Stimulated activated CD8-positive, alpha-beta memory T cell treated with anti-CD3 and anti-CD28 coated beads, Interleukin-4, amount 100 ng/mL, for 48 hours (primary cell): ENCODE results near the gene ERC1.

ENCODE experiments used
- DNase-seq: peaks from one replicate; pipeline ENCODE4 v3.0.0-alpha.2; 2020

Gene ERC1

GRCh38 chr12:1369460-1369859 is 378.4 kb downstream of the ERC1 start:
- no peak for DNase-seq

- no peak for DNase-seq
These were observed 379.0 kb downstream of the ERC1 start for GRCh38 chr12:1369938-1370500.

GRCh38 chr12:1373901-1374735 is 383.1 kb downstream of the ERC1 start:
- DNase-seq, result no peak

GRCh38 chr12:1375323-1375722 is 384.3 kb downstream of the ERC1 start:
- DNase-seq, result no peak

GRCh38 chr12:1377117-1377516 is 386.1 kb downstream of the ERC1 start:
- DNase-seq, result no peak

GRCh38 chr12:1377681-1378080 is 386.7 kb downstream of the ERC1 start:
- no peak for DNase-seq

DNA sequence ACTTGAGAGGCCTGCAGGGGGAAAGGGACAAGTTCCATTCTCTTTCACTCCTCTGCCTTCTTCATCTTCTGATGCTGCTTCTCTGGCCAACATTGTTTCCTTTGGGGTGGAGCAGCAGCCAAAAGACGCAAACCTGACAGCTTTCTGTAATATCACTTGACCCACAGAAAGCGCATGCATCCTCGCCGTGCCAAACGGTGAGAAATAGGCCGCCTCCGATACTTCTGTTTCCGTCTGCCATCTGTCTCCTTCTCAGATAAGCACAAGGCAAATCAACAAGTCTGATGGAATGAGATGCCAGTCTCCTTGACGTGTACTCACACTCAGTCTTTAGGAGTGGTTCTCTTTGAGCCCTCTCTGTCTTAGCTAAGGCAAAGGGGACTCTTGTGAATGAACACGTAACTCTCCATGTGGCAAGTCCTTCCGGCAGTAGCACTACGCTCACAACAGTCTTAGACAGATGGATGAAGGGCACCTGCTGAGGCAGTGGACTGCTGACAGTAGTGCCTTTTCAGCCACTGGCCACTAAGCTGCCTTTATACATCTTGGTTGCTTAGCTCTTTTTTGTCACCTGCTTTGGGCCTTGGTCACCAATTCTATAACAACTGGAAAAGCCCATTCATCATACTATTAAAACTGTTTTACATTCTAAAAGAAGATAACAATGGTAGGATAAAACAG is 389.3 kb downstream of the ERC1 start:
- DNase-seq, result no peak

- DNase-seq, result no peak
These were observed 391.1 kb downstream of the ERC1 start for GRCh38 chr12:1382151-1382550.

DNA sequence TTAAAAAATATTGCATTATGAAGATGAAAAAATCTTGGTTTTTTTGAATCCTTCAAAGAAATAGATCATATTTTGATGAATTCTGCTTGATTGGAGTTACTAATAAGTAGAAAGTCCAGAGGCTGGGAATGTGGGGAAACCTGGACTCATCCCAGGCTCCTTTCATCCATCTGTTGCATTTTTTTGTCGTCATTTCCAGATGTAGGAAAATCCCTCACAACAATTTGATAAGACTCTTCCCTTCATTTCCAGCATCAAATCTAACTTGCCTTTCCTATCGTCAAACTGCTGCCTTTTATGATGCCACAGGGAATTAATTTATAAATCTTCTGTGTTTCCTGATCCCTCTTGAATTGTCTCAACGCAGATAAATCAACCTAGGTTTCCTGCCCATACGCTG is 391.8 kb downstream of the ERC1 start:
- no peak for DNase-seq

GRCh38 chr12:1383758-1384157 is 392.7 kb downstream of the ERC1 start:
- DNase-seq, result no peak

DNA sequence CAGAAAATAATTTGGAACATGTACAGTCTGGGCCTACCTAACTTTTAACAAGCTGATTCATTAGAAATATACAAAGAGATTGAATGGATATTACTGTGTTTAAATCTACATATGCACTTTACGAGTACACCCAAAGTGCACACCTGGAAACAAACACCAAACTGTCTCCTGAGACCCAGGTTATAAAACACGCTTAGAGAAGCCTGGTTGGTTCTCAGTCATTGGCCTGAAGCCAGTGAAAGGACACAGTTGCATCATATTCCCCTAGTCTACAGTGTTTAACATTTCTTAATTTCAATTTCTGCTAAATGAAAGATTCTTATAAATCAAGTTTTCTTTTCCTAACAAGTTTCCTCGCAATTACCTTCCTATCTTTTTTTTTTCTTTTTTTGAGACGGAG is 393.9 kb downstream of the ERC1 start:
- no peak for DNase-seq

DNA sequence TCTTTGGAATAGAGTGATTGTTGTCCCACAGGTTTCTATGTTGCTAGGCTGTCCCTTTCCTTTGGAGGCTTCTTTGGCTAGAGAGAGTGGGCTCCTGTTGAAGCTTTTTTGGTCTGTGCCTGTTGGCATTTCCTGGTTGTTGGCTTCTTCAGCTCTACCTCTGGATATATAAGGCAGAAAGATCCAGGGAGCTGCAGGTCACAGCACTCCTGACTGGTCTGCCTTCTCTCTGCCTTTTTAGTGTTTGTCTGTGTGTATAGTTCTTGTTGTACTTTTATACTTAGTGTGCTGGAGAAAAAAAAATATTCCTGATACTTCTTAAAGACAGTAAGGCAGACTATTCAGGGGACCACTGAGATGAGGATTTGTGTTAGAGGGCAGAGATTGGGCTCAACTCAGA is 400.7 kb downstream of the ERC1 start:
- no peak for DNase-seq

DNA sequence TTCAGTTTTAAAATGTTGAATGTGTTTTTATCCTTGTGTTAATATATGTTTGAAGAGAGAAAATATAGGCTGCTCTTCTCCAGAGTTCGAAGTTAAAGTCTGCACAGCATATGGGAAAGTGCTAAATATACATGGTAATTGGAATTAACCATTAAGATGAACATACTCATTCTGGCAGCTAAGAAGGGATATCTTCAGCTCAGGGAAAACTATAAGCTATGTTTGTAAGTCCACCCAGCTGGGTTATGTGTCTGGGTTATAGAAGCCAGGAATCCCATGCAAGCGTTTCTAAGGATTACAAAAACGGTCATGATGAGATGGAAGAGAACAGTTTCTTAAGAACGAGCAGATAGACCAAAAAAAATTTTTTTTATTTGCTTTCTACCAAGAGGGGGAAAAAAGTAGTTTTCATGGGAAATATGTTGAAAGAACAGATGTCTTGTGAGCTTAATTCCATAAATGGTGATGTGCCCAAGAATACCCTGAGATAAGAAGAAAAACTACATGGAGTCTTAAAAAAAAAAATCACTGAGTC is 404.5 kb downstream of the ERC1 start:
- DNase-seq, result no peak

DNA sequence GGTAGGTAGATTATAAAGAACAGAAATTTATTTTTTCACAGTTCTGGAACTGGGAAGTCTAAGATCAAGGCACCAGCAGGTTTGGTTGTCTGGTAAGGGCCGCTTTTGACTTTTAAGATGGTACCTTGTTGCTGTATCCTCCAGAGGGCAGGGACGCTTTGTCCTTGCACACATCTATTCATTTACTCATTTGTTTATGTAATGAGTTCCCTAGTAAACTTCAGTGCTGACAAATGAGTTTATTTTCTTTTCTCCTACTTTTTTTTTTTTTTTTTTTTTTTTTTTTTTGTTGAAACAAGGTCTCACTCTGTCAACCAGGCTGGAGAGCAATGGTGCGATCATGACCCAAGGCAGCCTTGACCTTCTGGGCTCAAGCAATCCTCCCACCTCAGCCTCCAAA is 407.6 kb downstream of the ERC1 start:
- DNase-seq, result no peak

GRCh38 chr12:1401891-1402290 is 410.9 kb downstream of the ERC1 start:
- DNase-seq, result no peak

DNA sequence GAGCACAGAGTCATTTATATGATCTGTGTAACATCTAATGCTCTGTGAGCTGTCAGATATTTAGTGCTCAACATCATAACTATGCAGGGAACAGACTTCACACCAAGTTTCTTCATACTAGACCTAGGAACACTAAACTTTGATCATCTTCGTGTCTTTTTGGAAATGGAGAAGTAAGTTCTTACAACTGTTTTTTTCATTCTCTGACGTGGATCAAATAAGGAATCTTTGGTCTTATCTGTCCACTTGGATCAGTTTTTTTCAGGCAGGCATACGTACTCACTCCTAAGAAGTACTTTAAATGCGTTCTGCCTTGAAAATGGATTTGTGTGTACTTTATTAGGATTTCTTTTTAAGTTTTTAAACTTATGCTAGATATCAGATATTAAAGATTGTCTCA is 412.4 kb downstream of the ERC1 start:
- no peak for DNase-seq

- no peak for DNase-seq
These were observed 414.6 kb downstream of the ERC1 start for GRCh38 chr12:1405619-1406018.

GRCh38 chr12:1410794-1411193 is 419.8 kb downstream of the ERC1 start:
- no peak for DNase-seq

DNA sequence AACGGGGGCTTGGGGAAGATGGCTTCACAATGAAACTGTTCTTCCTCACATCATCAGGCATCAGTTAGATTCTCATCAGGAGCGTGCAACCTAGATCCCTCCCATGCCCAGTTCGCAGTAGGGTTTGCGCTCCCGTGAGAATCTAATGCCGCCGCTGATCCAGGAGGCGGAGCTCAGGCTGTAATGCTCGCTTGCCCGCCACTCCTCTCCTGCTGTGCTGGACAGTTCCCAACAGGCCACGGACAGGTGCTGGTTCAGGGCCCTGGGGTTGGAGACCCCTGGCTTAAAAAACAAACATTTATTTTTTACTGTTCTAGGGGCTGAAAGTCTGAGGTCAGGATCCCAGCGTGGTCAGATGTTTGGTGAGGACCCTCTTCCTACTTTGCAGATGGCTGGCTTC is 422.9 kb downstream of the ERC1 start:
- DNase-seq, result no peak

GRCh38 chr12:1418144-1418543 is 427.1 kb downstream of the ERC1 start:
- DNase-seq, result no peak

DNA sequence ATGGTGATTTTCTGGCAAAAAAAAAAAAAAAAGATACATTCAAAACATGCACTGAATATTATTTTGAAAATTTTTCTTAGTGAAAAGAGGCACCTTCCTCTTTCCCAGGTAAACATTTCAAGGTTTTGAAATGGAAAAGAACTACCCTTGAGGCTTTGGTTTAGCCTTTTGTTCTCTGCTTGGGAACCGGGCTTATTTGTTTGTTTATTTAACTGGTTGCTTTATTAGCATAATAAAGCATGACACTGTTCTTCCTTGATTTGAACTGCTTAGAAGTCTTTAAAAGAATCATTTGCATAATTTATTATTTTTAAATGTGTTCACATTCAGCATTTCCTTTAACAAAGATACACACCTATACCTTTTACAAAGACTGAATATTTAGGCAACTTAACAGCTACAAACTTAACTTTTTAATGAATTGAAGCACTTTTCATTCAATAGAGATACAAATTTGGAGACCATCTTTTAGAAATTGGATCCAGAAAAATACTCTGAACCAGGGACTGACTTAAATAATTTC is 428.9 kb downstream of the ERC1 start:
- DNase-seq, result no peak

DNA sequence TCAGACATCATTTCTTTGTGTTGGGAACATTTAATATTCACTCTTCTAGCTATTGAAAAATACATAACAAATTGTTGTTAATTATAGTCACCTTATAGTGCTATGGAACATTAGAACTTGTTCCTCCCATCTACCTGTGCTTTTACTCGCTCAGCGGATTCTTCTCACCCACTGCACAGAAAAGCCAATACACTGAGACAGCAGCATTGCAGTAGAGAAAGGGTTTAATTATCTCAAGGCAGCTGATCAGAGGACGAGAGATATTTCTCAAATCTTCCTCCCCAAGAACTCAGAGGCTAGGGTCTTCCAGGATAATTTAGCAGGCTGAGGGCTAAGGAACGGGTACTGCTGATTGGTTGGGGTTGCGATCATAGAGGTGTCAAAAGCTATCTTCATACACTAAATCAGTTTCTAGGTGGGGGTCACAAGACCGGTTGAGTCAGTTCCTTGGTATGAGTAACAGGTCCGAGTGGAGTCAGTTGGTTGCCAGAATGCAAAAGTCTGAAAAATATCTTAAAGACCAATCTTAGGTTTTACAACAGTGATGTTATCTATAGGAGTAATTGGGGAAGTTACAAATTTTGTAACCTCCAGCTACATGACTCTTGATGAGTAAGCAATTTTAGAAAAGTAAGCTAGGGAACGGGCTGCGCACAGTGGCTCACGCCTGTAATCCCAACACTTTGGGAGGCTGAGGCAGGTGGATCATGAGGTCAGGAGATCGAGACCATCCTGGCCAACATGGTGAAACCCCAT is 430.2 kb downstream of the ERC1 start:
- no peak for DNase-seq
